A549 treated with AZD9567 at 1 μM for 4 hours (cell line): Measurements from ENCODE around the gene THEM4. TPM values are rescaled to one million over a fixed set of nuclear protein-coding genes. Genes with fewer than 3 reads are reported as not detected.

Source experiments
- total RNA-seq: library from RNA; stranded (reverse); fragments of 200-300 nt; extraction: Qiagen RNA extraction; gene quantifications from 5 replicates; pipeline ENCODE4 v1.2.3, GENCODE V29; 2022; ENCODE audit not compliant: insufficient read depth

The THEM4 gene
- total RNA-seq: 13.7 to 16.3 TPM (median 13.9 TPM) in 5 replicates

GRCh38 chr1:151909167-151910149, at the start of gene THEM4:
TSS of gene THEM4 (minus strand) at chr1:151909511. CDS start at chr1:151909458, 53 bp downstream.

GRCh38 chr1:151853411-151853943, 55.8 kb downstream of the THEM4 start, which contains the start of gene THEM5:
TSS of gene THEM5 (minus strand) at chr1:151853712. CDS start at chr1:151853565, 147 bp downstream.

GRCh38 chr1:151839457-151840403, 69.6 kb downstream of the THEM4 start, which contains the start of gene C2CD4D:
TSS of gene C2CD4D (minus strand) at chr1:151839820. CDS start at chr1:151838989, 831 bp downstream.

GRCh38 chr1:151831605-151832004, 77.7 kb downstream of the THEM4 start, which contains the start of gene RORC:
TSS of gene RORC (minus strand) at chr1:151831802. CDS start at chr1:151831764, 38 bp downstream.

Other genes with a start within 250 kb of the THEM4 start
- gene CELF3, start 192.7 kb downstream of the THEM4 start, total RNA-seq: not detected in 5 replicates
- not detected in 5 replicates for gene RIIAD1, start 188.0 kb downstream of the THEM4 start, total RNA-seq
- gene MRPL9, start 146.0 kb downstream of the THEM4 start, total RNA-seq: 49.1 to 85.5 TPM (median 82.0 TPM) in 5 replicates
- gene TDRKH, start 119.0 kb downstream of the THEM4 start, total RNA-seq: 5.5 to 7.5 TPM (median 6.2 TPM) in 5 replicates
- gene LINGO4, start 104.1 kb downstream of the THEM4 start, total RNA-seq: not detected in 5 replicates
- gene RORC, start 77.7 kb downstream of the THEM4 start, total RNA-seq: 0.03 to 0.08 TPM in 2 of 5 replicates, not detected in the others
- gene C2CD4D, start 69.7 kb downstream of the THEM4 start, total RNA-seq: 0.05 TPM in 1 of 5 replicates, not detected in the others
- not detected in 5 replicates for gene THEM5, start 55.8 kb downstream of the THEM4 start, total RNA-seq
- gene S100A10, start 84.3 kb upstream of the THEM4 start, total RNA-seq: 1,980 to 2,581 TPM (median 2,289 TPM) in 5 replicates
- gene S100A11, start 127.5 kb upstream of the THEM4 start, total RNA-seq: 1,473 to 1,950 TPM (median 1,812 TPM) in 5 replicates
- not detected in 5 replicates for gene TCHHL1, start 179.6 kb upstream of the THEM4 start, total RNA-seq
- 0.22 to 0.33 TPM (median 0.25 TPM) in 4 of 5 replicates, not detected in the other for gene TCHH, start 205.9 kb upstream of the THEM4 start, total RNA-seq
- 0.02 TPM in 1 of 5 replicates, not detected in the others for gene RPTN, start 249.7 kb upstream of the THEM4 start, total RNA-seq